Ascending aorta (tissue), 2 donors: ENCODE data around the gene RASSF6. TPM values are rescaled to one million over a fixed set of nuclear protein-coding genes. Genes with fewer than 3 reads are reported as not detected.
"Not testable (repeated sequence)": the region's sequence is repeated elsewhere in the genome, so short reads cannot be mapped to it uniquely, and the experiment has no call there.

Experiments used
- DNase-seq, 2 donors: peaks; one replicate each; pipeline ENCODE4 v3.0.0-alpha.2; 2019; ENCODE audit warnings: low spot score in 2 of 2
- H3K27ac ChIP-seq, 2 donors: fragments of 200-600 bp; sonication (generic); one replicate each; pipeline ENCODE4 v1.5.1; 2016 to 2017; ENCODE audit warnings: mild to moderate bottlenecking in 1 of 2
- H3K27me3 ChIP-seq: fragments of 200-600 bp; sonication (generic); one replicate; pipeline ENCODE4 v1.5.1; 2017
- H3K36me3 ChIP-seq, 2 donors: fragments of 200-600 bp; sonication (generic); one replicate each; pipeline ENCODE4 v1.5.1; 2016
- H3K4me1 ChIP-seq, 2 donors: fragments of 200-600 bp; sonication (generic); one replicate each; pipeline ENCODE4 v1.5.1; 2016 to 2017; ENCODE audit warnings: mild to moderate bottlenecking in 1 of 2
- H3K4me3 ChIP-seq, 2 donors: fragments of 200-600 bp; sonication (generic); one replicate each; pipeline ENCODE4 v1.5.1; 2016 to 2017; ENCODE audit warnings: mild to moderate bottlenecking in 1 of 2
- H3K9me3 ChIP-seq, 2 donors: fragments of 200-600 bp; sonication (generic); one replicate each; pipeline ENCODE4 v1.5.1; 2016
- CTCF ChIP-seq, 3 experiments: fragments of 200-600 bp in 2 of 3; fragments of 450-650 bp in 1 of 3; sonication (generic) in 2 of 3; IDR thresholded peaks; one replicate each; pipeline ENCODE4 v1.5.1; 2016 to 2019; ENCODE audit warnings: antibody characterized with exemption in 3 of 3, mild to moderate bottlenecking in 1 of 3, moderate library complexity in 1 of 3
- intact Hi-C: fragments of 100-400 bp; cut with DNase I; formaldehyde crosslinking; loops from one replicate; pipeline ENCODE4 v1.15.1; 2023
- total RNA-seq: library from RNA; depleted of rRNA; stranded (reverse); fragments of >200 nt; gene quantifications from one replicate; pipeline ENCODE4 v1.1.0, GENCODE V29; 2016

The RASSF6 gene
- total RNA-seq, 1 donor from 2014 or later, result 1.4 TPM

GRCh38 chr4:73573794-73574528 lies 46.3 kb downstream of the RASSF6 start:
- peak in 2 of 3 experiments; percentile 48 to 56 for TF ChIP-seq CTCF (IDR thresholded peaks at IDR 0.05)
- Histone ChIP-seq H3K27me3 (no peaks in the 10 kb centered on the region), H3K4me3 (no peak overlapping the region), H3K9me3 (no peaks in the 10 kb centered on the region), H3K27ac (no peak overlapping the region), H3K4me1 (no peaks in the 10 kb centered on the region), H3K36me3 (no peaks in the 10 kb centered on the region)
- intact Hi-C loops, result no loop called here
- peak in 1 of 2 donors; percentile 64 for DNase-seq

- H3K27ac ChIP-seq, intact Hi-C loops, H3K36me3 ChIP-seq, DNase-seq, H3K9me3 ChIP-seq, H3K4me3 ChIP-seq, H3K27me3 ChIP-seq, H3K4me1 ChIP-seq: not testable (repeated sequence)
Observed at GRCh38 chr4:73550865-73551264, 69.4 kb downstream of the RASSF6 start.

- no peaks in the 10 kb centered on the region for H3K36me3 ChIP-seq
- DNase-seq, result no peak
- H3K9me3 ChIP-seq, result no peaks in the 10 kb centered on the region
- H3K4me3 ChIP-seq, result no peak overlapping the region
- H3K4me1 ChIP-seq, result no peaks in the 10 kb centered on the region
- H3K27me3 ChIP-seq, result no peaks in the 10 kb centered on the region
- intact Hi-C loops, result no loop called here
- H3K27ac ChIP-seq, result no peak overlapping the region
- no peak for TF ChIP-seq CTCF (IDR thresholded peaks at IDR 0.05)
Observed at GRCh38 chr4:73544620-73545019, 75.6 kb downstream of the RASSF6 start.

GRCh38 chr4:73541251-73541650 lies 79.0 kb downstream of the RASSF6 start:
- Histone ChIP-seq H3K36me3 (no peaks in the 10 kb centered on the region), H3K27ac (no peak overlapping the region), H3K4me3 (no peak overlapping the region), H3K27me3 (no peaks in the 10 kb centered on the region), H3K4me1 (no peaks in the 10 kb centered on the region), H3K9me3 (no peaks in the 10 kb centered on the region)
- DNase-seq, result no peak
- intact Hi-C loops, result no loop called here
- TF ChIP-seq CTCF (IDR thresholded peaks at IDR 0.05), result no peak

- Histone ChIP-seq H3K27ac (no peak overlapping the region), H3K36me3 (no peaks in the 10 kb centered on the region), H3K4me1 (no peaks in the 10 kb centered on the region), H3K4me3 (no peak overlapping the region), H3K27me3 (no peaks in the 10 kb centered on the region), H3K9me3 (no peaks in the 10 kb centered on the region)
- intact Hi-C loops, result no loop called here
- DNase-seq, result no peak
- no peak for TF ChIP-seq CTCF (IDR thresholded peaks at IDR 0.05)
Observed at GRCh38 chr4:73540826-73541225, 79.4 kb downstream of the RASSF6 start.

GRCh38 chr4:73539386-73539785 lies 80.8 kb downstream of the RASSF6 start:
- Histone ChIP-seq H3K36me3 (no peaks in the 10 kb centered on the region), H3K4me3 (no peak overlapping the region), H3K27me3 (no peaks in the 10 kb centered on the region), H3K4me1 (no peaks in the 10 kb centered on the region), H3K9me3 (no peaks in the 10 kb centered on the region), H3K27ac (no peak overlapping the region)
- no peak for TF ChIP-seq CTCF (IDR thresholded peaks at IDR 0.05)
- intact Hi-C loops, result no loop called here
- no peak for DNase-seq
